ENCODE data around the gene SACM1L.
A peak's percentile ranks its signal among the peaks of the same experiment; 100 is the strongest.

- TF ChIP-seq CTCF (IDR thresholded peaks at IDR 0.05) (peak; percentile 48 to 74 (median 61)), POLR2A (IDR thresholded peaks at IDR 0.05) (no peak)
Measured at GRCh38 chr3:45760878-45761711, 71.9 kb downstream of the SACM1L start.

All from heart left ventricle (tissue), 13 donors.